ENCODE measurements around the gene ANO5.
"Not testable (repeated sequence)": the region's sequence is repeated elsewhere in the genome, so short reads cannot be mapped to it uniquely, and the experiment has no call there.

ANO5 gene

GRCh38 chr11:22197139-22198005 is 4.5 kb downstream of the ANO5 start:
- DNase-seq (ENCODE audit: low read depth), result no peak

- no peak for DNase-seq (ENCODE audit: low read depth)
Observed at GRCh38 chr11:22199243-22199642, 6.4 kb downstream of the ANO5 start.

- DNase-seq (ENCODE audit: low read depth), result no peak
Observed at GRCh38 chr11:22203281-22203680, 10.4 kb downstream of the ANO5 start.

- DNase-seq (ENCODE audit: low read depth), result no peak
Observed at GRCh38 chr11:22207162-22207561, 14.3 kb downstream of the ANO5 start.

GRCh38 chr11:22208151-22208858 is 15.4 kb downstream of the ANO5 start:
- DNase-seq (ENCODE audit: low read depth), result no peak

GRCh38 chr11:22216940-22217339 is 24.1 kb downstream of the ANO5 start:
- DNase-seq (ENCODE audit: low read depth), result no peak

GRCh38 chr11:22221143-22221542 is 28.3 kb downstream of the ANO5 start:
- DNase-seq (ENCODE audit: low read depth), result no peak

- no peak for DNase-seq (ENCODE audit: low read depth)
Observed at GRCh38 chr11:22225190-22225589, 32.3 kb downstream of the ANO5 start.

- DNase-seq (ENCODE audit: low read depth), result no peak
Observed at GRCh38 chr11:22234743-22235142, 41.9 kb downstream of the ANO5 start.

GRCh38 chr11:22244986-22245592 is 52.2 kb downstream of the ANO5 start:
- peak; percentile 0 for DNase-seq (ENCODE audit: low read depth)

- no peak for DNase-seq (ENCODE audit: low read depth)
Observed at GRCh38 chr11:22246992-22247391, 54.1 kb downstream of the ANO5 start.

GRCh38 chr11:22249871-22250270 is 57.0 kb downstream of the ANO5 start:
- DNase-seq (ENCODE audit: low read depth), result no peak

- DNase-seq (ENCODE audit: low read depth), result no peak
Observed at GRCh38 chr11:22256876-22257275, 64.0 kb downstream of the ANO5 start.

GRCh38 chr11:22263613-22264012 is 70.7 kb downstream of the ANO5 start:
- DNase-seq (ENCODE audit: low read depth), result no peak

- not testable (repeated sequence) for DNase-seq (ENCODE audit: low read depth)
Observed at GRCh38 chr11:22268983-22269624, 76.2 kb downstream of the ANO5 start.

- no peak for DNase-seq (ENCODE audit: low read depth)
Observed at GRCh38 chr11:22273781-22274180, 80.9 kb downstream of the ANO5 start.

GRCh38 chr11:22275600-22275999 is 82.7 kb downstream of the ANO5 start:
- DNase-seq (ENCODE audit: low read depth), result no peak

- no peak for DNase-seq (ENCODE audit: low read depth)
Observed at GRCh38 chr11:22276535-22276934, 83.7 kb downstream of the ANO5 start.

- DNase-seq (ENCODE audit: low read depth), result not testable (repeated sequence)
Observed at GRCh38 chr11:22284991-22285390, 92.1 kb downstream of the ANO5 start.

- DNase-seq (ENCODE audit: low read depth), result no peak
Observed at GRCh38 chr11:22302368-22302767, 109.5 kb downstream of the ANO5 start.

- DNase-seq (ENCODE audit: low read depth), result no peak
Observed at GRCh38 chr11:22304337-22304961, 111.6 kb downstream of the ANO5 start.

- DNase-seq (ENCODE audit: low read depth), result no peak
Observed at GRCh38 chr11:22317656-22318055, 124.8 kb downstream of the ANO5 start.
